Peyer's patch (tissue), 4 donors: ENCODE results near the gene POU6F1.

ENCODE experiments used
- CTCF ChIP-seq, 6 experiments: fragments of 450-650 bp in 4 of 6; fragments of 200-600 bp in 2 of 6; sonication (generic) in 1 of 6; IDR thresholded peaks; one replicate each; pipeline ENCODE4 v1.5.1; 2017 to 2019; ENCODE audit warnings: antibody characterized with exemption in 6 of 6, mild to moderate bottlenecking in 3 of 6, moderate library complexity in 1 of 6
- POLR2A ChIP-seq, 2 donors: fragments of 450-650 bp; IDR thresholded peaks; one replicate each; pipeline ENCODE4 v1.5.1; 2017; ENCODE audit warnings: antibody characterized with exemption in 2 of 2, mild to moderate bottlenecking in 2 of 2, moderate library complexity in 2 of 2

- no peak for TF ChIP-seq CTCF (IDR thresholded peaks at IDR 0.05)
- TF ChIP-seq POLR2A (IDR thresholded peaks at IDR 0.05): no peak
Measured at GRCh38 chr12:51253276-51253675, 35.4 kb upstream of the POU6F1 start.
